Esophagus squamous epithelium (tissue), 4 donors: ENCODE results near the gene SULT2B1.

Source experiments
- CTCF ChIP-seq, 6 experiments: fragments of 450-650 bp in 4 of 6; fragments of 200-600 bp in 2 of 6; sonication (generic) in 2 of 6; IDR thresholded peaks; one replicate each; pipeline ENCODE4 v1.5.1; 2016 to 2019; ENCODE audit warnings: antibody characterized with exemption in 6 of 6, mild to moderate bottlenecking in 4 of 6, moderate library complexity in 4 of 6
- POLR2A ChIP-seq, 4 donors: fragments of 450-650 bp; IDR thresholded peaks; one replicate each; pipeline ENCODE4 v1.6.1; 2017; ENCODE audit warnings: antibody characterized with exemption in 4 of 4, mild to moderate bottlenecking in 4 of 4, moderate library complexity in 3 of 4

GRCh38 chr19:48628486-48629296 lies 76.7 kb downstream of the SULT2B1 start:
- no peak for TF ChIP-seq CTCF (IDR thresholded peaks at IDR 0.05)
- no peak for TF ChIP-seq POLR2A (IDR thresholded peaks at IDR 0.05)
